ENCODE results near the gene AGPAT2. TPM values are rescaled to one million over a fixed set of nuclear protein-coding genes. Genes with fewer than 3 reads are reported as not detected.

Gene AGPAT2
- total RNA-seq (2022; extraction: Qiagen RNA extraction), result 71.0 to 109 TPM (median 106 TPM) in 5 replicates

DNA sequence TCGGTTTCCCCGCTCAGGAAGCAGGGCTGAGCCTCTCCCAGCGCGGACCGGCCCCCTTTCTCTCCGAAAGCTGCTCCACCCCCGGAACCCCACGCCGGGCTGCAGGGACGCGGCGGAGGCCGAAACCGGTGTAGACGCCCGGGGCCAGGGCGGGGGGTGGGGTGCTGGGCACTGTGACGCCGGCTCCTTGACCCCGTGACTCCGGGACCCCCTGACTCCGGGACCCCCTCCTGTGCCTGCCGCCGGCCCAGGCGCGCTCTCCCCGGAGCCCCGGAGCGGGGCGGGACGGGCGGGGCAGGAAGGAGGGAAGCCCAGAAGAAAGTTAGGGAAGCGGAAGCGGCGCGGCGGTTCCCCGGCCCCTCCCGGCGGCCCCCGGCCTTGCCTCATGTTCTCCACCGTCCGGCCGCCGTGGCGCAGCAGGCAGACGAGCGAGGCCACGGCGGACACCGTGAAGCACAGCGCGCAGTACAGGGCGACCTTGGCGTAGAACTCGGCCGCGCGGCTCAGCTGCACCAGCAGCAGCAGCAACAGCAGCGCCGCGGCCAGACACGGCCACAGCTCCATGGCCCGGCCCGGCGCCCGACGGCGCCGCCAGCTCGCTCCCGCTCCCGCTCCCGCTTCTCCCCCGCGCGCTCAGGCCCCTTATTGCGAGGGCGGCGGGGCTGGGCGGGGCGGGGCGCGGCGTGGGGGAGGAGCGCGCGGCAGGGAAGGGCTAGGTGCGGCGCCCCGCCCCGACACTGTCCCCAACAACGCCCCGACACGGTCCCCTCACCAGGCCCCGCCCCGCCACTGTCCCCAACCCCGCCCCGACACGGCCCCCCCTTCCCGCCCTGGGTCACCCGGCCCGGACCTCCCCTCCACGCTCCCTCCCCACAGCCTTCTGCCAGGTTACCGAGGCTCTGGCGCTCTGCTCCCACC lies at the start of gene AGPAT2:
Gene AGPAT2, minus strand, starts transcription at position 664 of the 918 bp plus-strand sequence. Its CDS starts 100 bp downstream, at position 564.

DNA sequence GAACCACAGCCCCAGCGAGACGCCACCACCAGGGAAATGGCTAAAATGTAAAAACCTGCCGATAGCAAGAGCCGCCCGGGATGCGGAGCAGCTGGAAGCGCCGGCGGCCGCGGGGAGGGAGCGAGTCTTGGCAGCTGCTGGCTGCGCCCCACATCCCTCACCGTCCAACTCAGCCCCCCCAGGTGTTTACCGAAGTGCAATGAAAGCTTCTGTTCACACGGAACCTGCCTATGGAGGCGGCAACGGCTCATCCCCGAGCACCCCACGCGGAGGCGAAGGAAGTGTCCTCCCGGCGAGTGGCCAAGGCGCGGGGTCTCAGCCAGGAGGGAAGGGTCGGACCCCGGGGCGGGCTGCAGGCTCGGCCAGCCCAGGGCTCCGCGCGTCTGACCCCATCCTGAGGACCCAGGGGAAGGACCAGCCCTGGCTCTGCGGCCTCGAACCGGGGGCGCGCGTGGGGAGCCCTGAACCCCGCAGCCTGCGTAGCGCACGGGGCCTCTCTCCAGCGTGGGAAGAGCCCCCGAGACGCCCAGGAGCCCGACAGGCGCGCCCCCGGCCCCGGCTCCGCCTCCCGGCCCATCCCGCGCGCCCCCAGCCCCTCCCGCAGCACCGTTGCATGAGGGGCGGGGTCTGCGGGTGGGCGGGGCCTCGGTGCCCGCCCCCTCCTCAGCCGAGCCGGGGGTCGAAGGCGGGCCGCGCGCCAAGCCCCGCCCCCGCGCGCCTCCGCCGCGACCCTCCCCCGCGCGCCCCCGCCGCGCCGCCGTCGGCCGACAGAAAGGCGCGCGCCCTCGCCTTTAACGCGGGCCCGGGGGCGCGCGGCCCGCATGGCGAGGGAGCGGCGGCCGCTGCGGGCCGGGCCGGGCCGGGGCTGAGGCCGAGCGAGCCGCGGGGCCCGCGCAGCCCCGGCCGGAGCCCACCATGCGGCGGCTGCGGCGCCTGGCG lies 24.8 kb upstream of the AGPAT2 start, which contains the start of gene DIPK1B:
Gene DIPK1B, plus strand, starts transcription at position 822 of the 939 bp plus-strand sequence. Its CDS starts 94 bp downstream, at position 916.

DNA sequence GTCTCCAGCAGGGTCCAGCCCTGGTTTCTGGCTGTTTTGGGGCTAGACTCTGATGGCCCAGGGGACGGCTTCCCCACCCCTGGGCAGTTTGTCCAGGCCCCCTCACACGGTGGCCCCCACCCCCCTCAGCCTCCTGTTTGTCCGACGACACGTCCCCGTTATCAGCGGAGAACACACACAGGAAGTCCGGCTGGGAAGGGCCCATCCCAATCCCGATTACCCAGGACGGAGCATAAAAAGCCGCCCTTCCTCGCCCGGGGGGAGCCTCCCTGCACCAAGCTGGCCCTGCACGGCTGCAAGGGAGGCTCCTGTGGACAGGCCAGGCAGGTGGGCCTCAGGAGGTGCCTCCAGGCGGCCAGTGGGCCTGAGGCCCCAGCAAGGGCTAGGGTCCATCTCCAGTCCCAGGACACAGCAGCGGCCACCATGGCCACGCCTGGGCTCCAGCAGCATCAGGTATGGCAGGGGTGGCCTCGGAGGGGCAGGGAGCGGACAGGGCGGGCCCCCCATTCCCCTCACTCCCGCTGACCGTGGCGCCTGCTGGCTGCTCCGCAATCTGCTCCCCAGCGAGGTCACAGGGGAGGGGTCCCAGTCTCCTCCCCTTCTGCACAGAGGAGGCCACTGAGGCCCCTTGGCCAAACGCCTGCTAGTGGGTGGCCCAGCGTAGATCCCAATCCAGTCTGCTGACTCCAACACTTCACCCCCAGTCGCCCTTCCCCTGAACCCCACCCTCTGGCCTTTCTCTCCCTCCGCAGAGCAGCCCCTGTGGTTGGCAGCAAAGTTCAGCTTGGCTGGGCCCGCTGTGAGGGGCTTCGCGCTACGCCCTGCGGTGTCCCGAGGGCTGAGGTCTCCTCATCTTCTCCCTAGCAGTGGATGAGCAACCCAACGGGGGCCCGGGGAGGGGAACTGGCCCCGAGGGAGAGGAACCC lies 24.3 kb downstream of the AGPAT2 start, which contains the start of gene EGFL7:
Gene EGFL7, plus strand, starts transcription at position 261 of the 926 bp plus-strand sequence. CDS start 5,367 bp downstream, outside the sequence.

Other genes with a start within 250 kb of the AGPAT2 start
- 13.7 to 23.1 TPM (median 20.4 TPM) in 5 replicates for gene INPP5E, start 247.6 kb downstream of the AGPAT2 start, total RNA-seq (2022; extraction: Qiagen RNA extraction)
- 53.0 to 62.2 TPM (median 56.8 TPM) in 5 replicates for gene SEC16A, start 204.4 kb downstream of the AGPAT2 start, total RNA-seq (2022; extraction: Qiagen RNA extraction)
- 9.4 to 12.4 TPM (median 11.2 TPM) in 5 replicates for gene NOTCH1, start 141.4 kb downstream of the AGPAT2 start, total RNA-seq (2022; extraction: Qiagen RNA extraction)
- 38.6 to 58.2 TPM (median 57.2 TPM) in 5 replicates for gene EGFL7, start 24.5 kb downstream of the AGPAT2 start, total RNA-seq (2022; extraction: Qiagen RNA extraction)
- gene DIPK1B, start 25.1 kb upstream of the AGPAT2 start, total RNA-seq (2022; extraction: Qiagen RNA extraction), result 6.1 to 9.8 TPM (median 9.3 TPM) in 5 replicates
- 0.03 to 0.14 TPM in 2 of 5 replicates, not detected in the others for gene LCN10, start 55.5 kb upstream of the AGPAT2 start, total RNA-seq (2022; extraction: Qiagen RNA extraction)
- not detected in 5 replicates for gene LCN6, start 61.1 kb upstream of the AGPAT2 start, total RNA-seq (2022; extraction: Qiagen RNA extraction)
- not detected in 5 replicates for gene LCN8, start 70.8 kb upstream of the AGPAT2 start, total RNA-seq (2022; extraction: Qiagen RNA extraction)
- 0.05 to 0.09 TPM (median 0.09 TPM) in 3 of 5 replicates, not detected in the others for gene LCN15, start 77.1 kb upstream of the AGPAT2 start, total RNA-seq (2022; extraction: Qiagen RNA extraction)
- gene TMEM141, start 103.9 kb upstream of the AGPAT2 start, total RNA-seq (2022; extraction: Qiagen RNA extraction), result 64.4 to 82.3 TPM (median 79.7 TPM) in 5 replicates
- gene CCDC183, start 108.9 kb upstream of the AGPAT2 start, total RNA-seq (2022; extraction: Qiagen RNA extraction), result 0.19 to 0.38 TPM (median 0.28 TPM) in 5 replicates
- gene RABL6, start 120.5 kb upstream of the AGPAT2 start, total RNA-seq (2022; extraction: Qiagen RNA extraction), result 63.0 to 83.9 TPM (median 80.3 TPM) in 5 replicates
- 3.7 to 4.5 TPM (median 4.1 TPM) in 5 replicates for gene AJM1, start 155.0 kb upstream of the AGPAT2 start, total RNA-seq (2022; extraction: Qiagen RNA extraction)
- gene PHPT1, start 162.0 kb upstream of the AGPAT2 start, total RNA-seq (2022; extraction: Qiagen RNA extraction), result 250 to 343 TPM (median 299 TPM) in 5 replicates
- 1.5 to 4.6 TPM (median 3.8 TPM) in 5 replicates for gene MAMDC4, start 164.9 kb upstream of the AGPAT2 start, total RNA-seq (2022; extraction: Qiagen RNA extraction)
- 415 to 505 TPM (median 466 TPM) in 5 replicates for gene EDF1, start 178.9 kb upstream of the AGPAT2 start, total RNA-seq (2022; extraction: Qiagen RNA extraction)
- 37.2 to 59.4 TPM (median 50.2 TPM) in 5 replicates for gene TRAF2, start 199.1 kb upstream of the AGPAT2 start, total RNA-seq (2022; extraction: Qiagen RNA extraction)

All from A549 treated with AZD2906 at 1 μM for 4 hours (cell line).